ENCODE results near the gene TLR6. TPM values are rescaled to one million over a fixed set of nuclear protein-coding genes. Genes with fewer than 3 reads are reported as not detected.

The TLR6 gene
- total and polyA plus RNA-seq, 2 donors (not counting 1 experiment from before 2014, with no cell fraction given), result 10.0 to 60.6 TPM

DNA sequence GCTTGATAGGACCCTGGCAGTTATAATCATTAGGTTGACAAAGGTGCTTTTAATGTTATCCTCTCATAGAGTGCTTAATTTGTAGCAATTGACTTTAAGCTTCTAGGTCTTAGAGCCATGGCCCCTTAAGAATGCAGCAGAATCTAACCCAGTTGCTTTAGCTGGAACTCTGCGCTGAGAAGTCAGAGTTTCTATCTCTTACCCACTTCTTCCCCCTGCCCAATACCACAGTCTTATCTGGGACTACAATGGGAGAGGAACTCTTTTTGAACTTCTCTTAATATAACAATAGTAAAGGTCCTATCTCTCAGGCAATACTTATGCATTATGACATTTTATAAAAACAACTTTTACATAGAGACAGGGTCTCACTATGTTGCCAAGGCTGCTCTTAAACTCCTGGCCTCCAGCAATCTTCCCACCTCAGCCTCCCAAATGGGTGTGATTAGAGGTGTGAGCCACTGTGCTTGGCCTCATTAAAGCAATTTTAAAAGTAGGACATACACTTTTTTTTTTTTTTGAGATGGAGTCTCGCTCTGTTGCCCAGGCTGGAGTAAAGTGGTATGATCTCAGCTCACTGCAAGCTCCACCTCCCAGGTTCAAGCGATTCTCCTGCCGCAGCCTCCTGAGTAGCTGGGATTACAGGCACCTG, 75.7 kb downstream of the TLR6 start:
- ChIA-PET POLR2A (interaction anchor here (0.5 to 7.2 kb wide), 8 partner anchors 11 to 604 kb away, joined by 3 to 110 read pairs (median 5); no protein-coding TSS in a partner anchor), CTCF (interaction anchor here (0.7 to 8.5 kb wide), 11 partner anchors 16 to 602 kb away, joined by 3 to 620 read pairs (median 17); partner anchors contain the start of genes FAM114A1, TLR1 and TLR6)
- H4K20me1 ChIP-seq (ENCODE audit: control insufficient read depth, insufficient read depth, low read length, poor library complexity, severe bottlenecking), result no peaks in the 10 kb centered on the region
- peak overlapping the region; percentile 84 for H3K4me2 ChIP-seq (replicated peaks; ENCODE audit: low read depth, low read length, poor library complexity, severe bottlenecking)
- peak overlapping the region; percentile 0 for H2AFZ ChIP-seq (ENCODE audit: insufficient read depth, low read depth, low read length, poor library complexity, severe bottlenecking)
- DNase-seq (peak; percentile 34), ATAC-seq (ENCODE audit: low read depth) (peak; percentile 5)
- peaks cover 70% of the 10 kb centered on the region for H3K4me1 Mint-ChIP-seq
- TF ChIP-seq EZH2 (IDR thresholded peaks at IDR 0.05; ENCODE audit: borderline replicate concordance, insufficient read depth, low read depth, low read length, poor library complexity, severe bottlenecking) (no peak), CTCF (IDR thresholded peaks at IDR 0.05) (no peak)
- H3K4me1 ChIP-seq (ENCODE audit: control insufficient read depth in 2 of 2, insufficient read depth in 2 of 2, low read length in 2 of 2), result peaks cover 44 to 46% of the 10 kb centered on the region in 2 donors
- peak overlapping the region; percentile 69 for H3K27ac Mint-ChIP-seq
- H3K36me3 ChIP-seq (replicated peaks in 1 of 2; ENCODE audit: control extremely low read depth in 1 of 2, control insufficient read depth in 1 of 2, extremely low read depth in 1 of 2, insufficient read depth in 2 of 2, low read length in 1 of 2), result peaks cover 15 to 27% of the 10 kb centered on the region in 2 experiments
- peak overlapping the region; percentile 81 for H3K9ac ChIP-seq (ENCODE audit: low read length)
- H3K4me3 ChIP-seq (ENCODE audit: control extremely low read depth in 1 of 5, extremely low read depth in 1 of 5, insufficient read depth in 1 of 5, low read depth in 2 of 5, low read length in 4 of 5), result peak overlapping the region; percentile 50 to 92 (median 72)
- no peaks in the 10 kb centered on the region for H3K27me3 Mint-ChIP-seq
- intact Hi-C loops (cut with micrococcal nuclease), result loop anchor here (5.0 to 10.0 kb wide), 2 partner anchors 36 to 116 kb away; partner anchors contain the start of gene KLF3
- WGBS (ENCODE audit: insufficient coverage), result no CpG with 5 or more reads among the region's 4 CpGs
- no peaks in the 10 kb centered on the region for H3K27me3 ChIP-seq (replicated peaks in 1 of 4; ENCODE audit: control extremely low read depth in 1 of 4, control insufficient read depth in 3 of 4, insufficient read depth in 4 of 4, low read length in 3 of 4)
- peak overlapping the region; percentile 78 to 83 for H3K27ac ChIP-seq (ENCODE audit: low read length in 2 of 2)
- peaks cover 82% of the 10 kb centered on the region for H3K79me2 ChIP-seq (ENCODE audit: control insufficient read depth, insufficient read depth, low read length)
- peaks cover 7% of the 10 kb centered on the region for H3K9me3 Mint-ChIP-seq (ENCODE audit: insufficient read depth)
- peak overlapping the region; percentile 45 for H3K4me3 Mint-ChIP-seq
- peaks cover 1 to 7% (median 3%) of the 10 kb centered on the region in 3 donors for H3K9me3 ChIP-seq (ENCODE audit: control extremely low read depth in 1 of 3, control insufficient read depth in 2 of 3, insufficient read depth in 1 of 3, low read length in 2 of 3)

DNA sequence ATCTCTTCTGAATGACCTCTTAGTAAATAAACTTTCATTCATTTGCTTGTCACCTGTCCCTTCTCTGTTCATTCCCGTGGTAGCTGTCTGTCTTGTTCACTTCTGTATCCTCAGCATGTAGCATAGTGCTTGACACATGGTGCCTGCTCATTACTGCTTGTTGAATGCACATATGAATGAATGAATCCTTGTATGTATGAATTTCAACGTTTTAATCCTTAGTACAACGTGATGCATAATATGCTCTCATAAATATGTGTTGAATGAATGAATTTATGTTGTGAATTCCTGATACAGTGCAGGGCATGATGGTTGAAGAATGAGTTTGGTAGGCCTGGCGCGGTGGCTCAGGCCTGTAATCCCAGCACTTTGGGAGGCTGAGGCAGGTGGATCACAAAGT, 76.8 kb downstream of the TLR6 start:
- Histone ChIP-seq H3K4me1 (ENCODE audit: control insufficient read depth in 2 of 2, insufficient read depth in 2 of 2, low read length in 2 of 2) (peaks cover 43 to 48% of the 10 kb centered on the region in 2 donors), H3K27ac (ENCODE audit: low read length in 2 of 2) (peak overlapping the region; percentile 78 to 83), H3K4me3 (ENCODE audit: control extremely low read depth in 1 of 5, extremely low read depth in 1 of 5, insufficient read depth in 1 of 5, low read depth in 2 of 5, low read length in 4 of 5) (peak overlapping the region in 4 of 5 experiments; percentile 16 to 92 (median 74)), H3K79me2 (ENCODE audit: control insufficient read depth, insufficient read depth, low read length) (peaks cover 94% of the 10 kb centered on the region), H3K36me3 (replicated peaks in 1 of 2; ENCODE audit: control extremely low read depth in 1 of 2, control insufficient read depth in 1 of 2, extremely low read depth in 1 of 2, insufficient read depth in 2 of 2, low read length in 1 of 2) (peaks cover 19 to 39% of the 10 kb centered on the region in 2 experiments), H3K9me3 (ENCODE audit: control extremely low read depth in 1 of 3, control insufficient read depth in 2 of 3, insufficient read depth in 1 of 3, low read length in 2 of 3) (peaks cover 0 to 5% (median 4%) of the 10 kb centered on the region in 3 donors), H3K4me2 (replicated peaks; ENCODE audit: low read depth, low read length, poor library complexity, severe bottlenecking) (peak overlapping the region; percentile 84), H3K27me3 (replicated peaks in 1 of 4; ENCODE audit: control extremely low read depth in 1 of 4, control insufficient read depth in 3 of 4, insufficient read depth in 4 of 4, low read length in 3 of 4) (no peaks in the 10 kb centered on the region), H2AFZ (ENCODE audit: insufficient read depth, low read depth, low read length, poor library complexity, severe bottlenecking) (peak overlapping the region; percentile 44), H3K9ac (ENCODE audit: low read length) (peak overlapping the region; percentile 81), H4K20me1 (ENCODE audit: control insufficient read depth, insufficient read depth, low read length, poor library complexity, severe bottlenecking) (no peaks in the 10 kb centered on the region)
- WGBS (ENCODE audit: insufficient coverage), result 68% methylated on average over 3 of the region's 5 CpGs
- ChIA-PET POLR2A (interaction anchor here (1.0 to 7.2 kb wide), 2 partner anchors 18 to 76 kb away, joined by 3 to 110 read pairs; no protein-coding TSS in a partner anchor), CTCF (interaction anchor here (7.4 to 8.5 kb wide), 3 partner anchors 15 to 80 kb away, joined by 58 to 620 read pairs (median 134); partner anchors contain the start of gene TLR1)
- ATAC-seq (ENCODE audit: low read depth) (no peak), DNase-seq (no peak)
- no peaks in the 10 kb centered on the region for H3K27me3 Mint-ChIP-seq
- peaks cover 69% of the 10 kb centered on the region for H3K4me1 Mint-ChIP-seq
- H3K4me3 Mint-ChIP-seq, result peak overlapping the region; percentile 45
- intact Hi-C loops (cut with micrococcal nuclease), result loop anchor here (5.0 to 10.0 kb wide), 2 partner anchors 38 to 115 kb away; partner anchors contain the start of gene KLF3
- peaks cover 7% of the 10 kb centered on the region for H3K9me3 Mint-ChIP-seq (ENCODE audit: insufficient read depth)
- H3K27ac Mint-ChIP-seq, result peak overlapping the region; percentile 69
- no peak for TF ChIP-seq EZH2 (IDR thresholded peaks at IDR 0.05; ENCODE audit: borderline replicate concordance, insufficient read depth, low read depth, low read length, poor library complexity, severe bottlenecking)
- TF ChIP-seq CTCF (IDR thresholded peaks at IDR 0.05), result no peak
